DOHH2 (cell line): ENCODE measurements around the gene TUBB4A.

Source experiments
- H3F3A ChIP-seq: fragments of 200-600 bp; sonication (generic), shearing (Covaris generic); 2 replicates; pipeline ENCODE4 v1.6.0; 2016; ENCODE audit warnings: antibody characterized with exemption, mild to moderate bottlenecking; ENCODE audit not compliant: control insufficient read depth, insufficient read depth
- H3K27ac ChIP-seq: fragments of 200-600 bp; sonication (generic); 2 replicates; pipeline ENCODE4 v1.5.1; 2014; ENCODE audit warnings: low read depth, mild to moderate bottlenecking, low read length, moderate library complexity
- H3K27me3 ChIP-seq: fragments of 200-600 bp; sonication (generic); 2 replicates; pipeline ENCODE4 v1.6.1; 2014; ENCODE audit warnings: mild to moderate bottlenecking, low read length, mixed read lengths; ENCODE audit not compliant: control insufficient read depth
- H3K36me3 ChIP-seq: fragments of 200-600 bp; sonication (generic); 2 replicates; pipeline ENCODE4 v1.6.1; 2014; ENCODE audit warnings: mild to moderate bottlenecking, low read length, moderate library complexity, mixed read lengths; ENCODE audit not compliant: control insufficient read depth
- H3K4me1 ChIP-seq: fragments of 200-600 bp; sonication (generic); 2 replicates; pipeline ENCODE4 v1.6.1; 2014; ENCODE audit warnings: mild to moderate bottlenecking, low read length, mixed read lengths; ENCODE audit not compliant: control insufficient read depth
- H3K4me2 ChIP-seq: fragments of 200-600 bp; sonication (generic); 2 replicates; pipeline ENCODE4 v1.6.0; 2014; ENCODE audit warnings: mild to moderate bottlenecking, low read length, moderate library complexity
- H3K4me3 ChIP-seq: fragments of 200-600 bp; sonication (generic); 2 replicates; pipeline ENCODE4 v1.5.1; 2014; ENCODE audit warnings: mild to moderate bottlenecking, low read length, mixed read lengths
- H3K79me2 ChIP-seq: fragments of 200-600 bp; sonication (generic); 2 replicates; pipeline ENCODE4 v1.6.1; 2014; ENCODE audit warnings: mild to moderate bottlenecking, low read length, mixed read lengths; ENCODE audit not compliant: control insufficient read depth
- H3K9me2 ChIP-seq: fragments of 200-600 bp; sonication (generic); replicated peaks from 2 replicates; pipeline ENCODE4 v1.6.1; 2014; ENCODE audit warnings: mild to moderate bottlenecking, low read length, mixed read lengths; ENCODE audit not compliant: control insufficient read depth
- H3K9me3 ChIP-seq: fragments of 200-600 bp; sonication (generic); 2 replicates; pipeline ENCODE4 v1.6.1; 2014; ENCODE audit warnings: antibody characterized with exemption, low read length, mixed read lengths; ENCODE audit not compliant: control insufficient read depth, insufficient read depth
- H4K20me1 ChIP-seq: fragments of 200-600 bp; sonication (generic); 2 replicates; pipeline ENCODE4 v1.6.0; 2014; ENCODE audit warnings: low read depth, mild to moderate bottlenecking, antibody characterized with exemption, low read length, moderate library complexity; ENCODE audit not compliant: control insufficient read depth, insufficient read depth
- EZH2phosphoT487 ChIP-seq: fragments of 200-600 bp; sonication (generic); IDR thresholded peaks from 2 replicates; pipeline ENCODE4 v1.6.1; 2017; ENCODE audit warnings: borderline replicate concordance, mild to moderate bottlenecking, antibody characterized with exemption, low read length, moderate library complexity, mixed read lengths
- TF ChIP-seq, protein P1 (sequence below): fragments of 200-600 bp; sonication (generic); IDR thresholded peaks from one replicate; pipeline ENCODE4 v1.5.1; 2014; ENCODE audit warnings: antibody characterized with exemption, mild to moderate bottlenecking, low read depth, low read length; ENCODE audit not compliant: poor library complexity, severe bottlenecking

Gene TUBB4A

DNA sequence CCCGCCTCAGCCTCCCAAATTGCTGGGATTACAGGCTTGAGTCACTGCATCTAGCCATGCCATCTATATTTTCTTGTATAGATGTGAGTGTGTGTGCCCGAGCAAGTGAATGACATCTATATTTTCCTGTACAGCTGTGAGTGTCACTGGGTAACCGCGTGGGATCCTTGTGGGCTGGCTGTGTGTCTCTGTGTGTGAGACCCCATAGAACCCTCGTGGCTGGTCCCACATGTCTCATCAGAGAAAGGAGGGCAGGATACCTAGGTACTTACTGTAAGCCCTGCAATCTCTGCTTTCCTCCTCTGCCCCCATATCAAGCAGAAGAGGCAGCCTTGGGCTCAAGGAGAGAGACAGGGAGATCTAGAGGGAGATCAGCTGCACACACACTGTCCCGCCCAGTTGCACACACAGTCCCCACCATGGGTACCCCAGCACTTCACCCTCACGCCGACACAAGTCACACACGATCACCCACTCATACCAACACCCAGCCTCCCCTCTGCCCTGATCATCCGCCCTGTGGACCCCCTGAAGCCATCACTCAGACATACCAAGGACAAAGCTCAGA lies 21.2 kb downstream of the TUBB4A start:
- peaks cover 3% of the 10 kb centered on the region; the same call in 1 of the 2 replicates for H3K9me3 ChIP-seq
- H3K27ac ChIP-seq, result peak overlapping the region; percentile 65
- H4K20me1 ChIP-seq, result no peaks in the 10 kb centered on the region
- no peaks in the 10 kb centered on the region for H3F3A ChIP-seq
- no peaks in the 10 kb centered on the region for H3K9me2 ChIP-seq
- H3K79me2 ChIP-seq, result peaks cover 9% of the 10 kb centered on the region
- H3K4me2 ChIP-seq, result peak overlapping the region; percentile 96
- H3K4me1 ChIP-seq, result peaks cover 23% of the 10 kb centered on the region
- no peaks in the 10 kb centered on the region for H3K27me3 ChIP-seq
- peaks cover 16% of the 10 kb centered on the region for H3K36me3 ChIP-seq
- H3K4me3 ChIP-seq, result peak overlapping the region; percentile 97
- TF ChIP-seq EZH2phosphoT487, result no peak
- TF ChIP-seq, protein P1, sequence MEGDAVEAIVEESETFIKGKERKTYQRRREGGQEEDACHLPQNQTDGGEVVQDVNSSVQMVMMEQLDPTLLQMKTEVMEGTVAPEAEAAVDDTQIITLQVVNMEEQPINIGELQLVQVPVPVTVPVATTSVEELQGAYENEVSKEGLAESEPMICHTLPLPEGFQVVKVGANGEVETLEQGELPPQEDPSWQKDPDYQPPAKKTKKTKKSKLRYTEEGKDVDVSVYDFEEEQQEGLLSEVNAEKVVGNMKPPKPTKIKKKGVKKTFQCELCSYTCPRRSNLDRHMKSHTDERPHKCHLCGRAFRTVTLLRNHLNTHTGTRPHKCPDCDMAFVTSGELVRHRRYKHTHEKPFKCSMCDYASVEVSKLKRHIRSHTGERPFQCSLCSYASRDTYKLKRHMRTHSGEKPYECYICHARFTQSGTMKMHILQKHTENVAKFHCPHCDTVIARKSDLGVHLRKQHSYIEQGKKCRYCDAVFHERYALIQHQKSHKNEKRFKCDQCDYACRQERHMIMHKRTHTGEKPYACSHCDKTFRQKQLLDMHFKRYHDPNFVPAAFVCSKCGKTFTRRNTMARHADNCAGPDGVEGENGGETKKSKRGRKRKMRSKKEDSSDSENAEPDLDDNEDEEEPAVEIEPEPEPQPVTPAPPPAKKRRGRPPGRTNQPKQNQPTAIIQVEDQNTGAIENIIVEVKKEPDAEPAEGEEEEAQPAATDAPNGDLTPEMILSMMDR, result no peak

DNA sequence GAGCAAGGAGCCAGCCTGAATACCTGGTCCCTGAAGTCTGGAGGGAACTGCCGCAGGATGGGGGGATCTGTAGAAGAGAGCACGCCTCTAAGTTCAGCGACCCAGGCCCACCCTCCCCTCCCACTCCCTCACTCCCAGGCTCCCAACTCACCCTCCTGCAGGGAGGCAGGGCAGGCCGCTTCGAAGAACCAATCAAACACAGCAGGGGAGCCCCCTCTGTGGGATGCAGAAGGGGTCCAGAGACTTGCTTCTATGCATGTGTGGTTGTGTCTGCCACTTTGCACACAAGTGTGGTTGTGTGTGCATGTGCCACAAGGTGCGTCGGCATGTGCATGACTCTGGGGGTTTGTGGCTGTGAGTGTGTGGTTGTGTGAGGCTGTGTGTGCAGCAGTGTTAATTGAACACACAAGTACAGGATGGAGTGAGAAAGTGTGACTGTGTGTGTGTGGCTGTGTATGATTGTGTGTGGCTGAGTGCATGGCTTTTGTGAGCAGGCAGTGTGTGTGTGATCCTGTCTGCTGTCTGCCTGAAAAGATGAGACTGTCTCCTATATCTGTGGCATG lies 22.2 kb downstream of the TUBB4A start:
- no peak overlapping the region for H3K4me3 ChIP-seq
- H4K20me1 ChIP-seq, result no peaks in the 10 kb centered on the region
- H3K27me3 ChIP-seq, result no peaks in the 10 kb centered on the region
- H3K79me2 ChIP-seq, result peaks cover 9% of the 10 kb centered on the region
- H3K36me3 ChIP-seq, result peaks cover 23% of the 10 kb centered on the region
- H3K4me1 ChIP-seq, result peaks cover 23% of the 10 kb centered on the region
- TF ChIP-seq, protein P1, result no peak
- TF ChIP-seq EZH2phosphoT487, result no peak
- H3F3A ChIP-seq, result no peaks in the 10 kb centered on the region
- no peak overlapping the region; the same call in 1 of the 2 replicates for H3K4me2 ChIP-seq
- no peak overlapping the region for H3K27ac ChIP-seq
- H3K9me3 ChIP-seq, result peaks cover 3% of the 10 kb centered on the region; the same call in 1 of the 2 replicates
- no peaks in the 10 kb centered on the region for H3K9me2 ChIP-seq

DNA sequence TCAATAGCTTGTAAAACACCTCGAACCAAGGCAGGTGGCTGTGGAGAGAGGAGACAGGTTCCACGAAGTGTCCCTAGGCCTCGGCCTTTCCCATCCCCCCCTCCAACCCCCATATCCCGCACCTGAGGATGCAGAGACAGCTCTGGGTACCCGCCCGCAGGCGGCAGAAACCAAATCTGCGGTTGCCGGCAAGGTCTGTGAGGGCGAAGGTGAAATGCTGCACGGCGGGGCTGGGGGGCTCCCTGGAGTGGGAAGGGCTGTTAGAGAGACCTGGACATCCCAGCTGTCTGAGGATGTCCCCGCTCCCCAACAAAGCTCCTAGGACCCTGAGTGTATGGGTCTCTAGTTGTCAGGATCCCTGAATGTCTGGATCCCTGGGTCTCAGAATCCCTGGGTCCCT lies 23.3 kb downstream of the TUBB4A start:
- Histone ChIP-seq H3K9me3 (peaks cover 3% of the 10 kb centered on the region; the same call in 1 of the 2 replicates), H3K79me2 (peaks cover 9% of the 10 kb centered on the region), H3K9me2 (no peaks in the 10 kb centered on the region), H3K27ac (no peak overlapping the region), H4K20me1 (no peaks in the 10 kb centered on the region), H3K27me3 (no peaks in the 10 kb centered on the region), H3K4me3 (no peak overlapping the region), H3K4me1 (peaks cover 23% of the 10 kb centered on the region), H3K4me2 (no peak overlapping the region), H3F3A (no peaks in the 10 kb centered on the region), H3K36me3 (peaks cover 25% of the 10 kb centered on the region)
- TF ChIP-seq, protein P1, result no peak
- no peak for TF ChIP-seq EZH2phosphoT487
